ENCODE results near the gene ARHGEF40.

DNA sequence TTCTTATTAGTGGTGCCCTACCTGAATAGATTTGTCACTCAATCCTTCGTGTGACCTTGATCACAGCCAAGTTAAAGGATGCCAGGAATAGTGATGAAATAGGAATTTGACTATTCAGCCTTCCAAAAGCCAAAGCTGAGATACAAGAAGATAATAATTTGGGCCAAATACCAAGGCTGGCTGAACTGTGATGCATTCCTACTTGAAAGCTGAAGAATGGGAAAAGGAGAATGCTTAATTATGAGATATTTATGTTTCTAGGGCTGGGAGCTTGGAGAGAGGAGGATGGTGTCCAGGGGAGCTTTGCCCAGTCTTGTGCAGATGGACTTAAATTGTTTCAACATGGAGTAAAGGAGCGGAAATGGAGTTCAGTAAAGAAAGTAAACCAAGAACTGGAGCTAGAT is 22.7 kb upstream of the ARHGEF40 start:
- TF ChIP-seq CTCF (IDR thresholded peaks at IDR 0.05; ENCODE audit: borderline replicate concordance, extremely low read depth, low read length, poor library complexity, severe bottlenecking) = no peak
- TF ChIP-seq EZH2 (IDR thresholded peaks at IDR 0.05; ENCODE audit: borderline replicate concordance, low read depth, low read length, severe bottlenecking) = no peak
